ENCODE measurements around the gene IFNL4.
"Not testable (repeated sequence)": the region's sequence is repeated elsewhere in the genome, so short reads cannot be mapped to it uniquely, and the experiment has no call there.

IFNL4 gene

GRCh38 chr19:39254531-39255345 lies 6.1 kb upstream of the IFNL4 start:
- DNase-seq = no peak

- no peak for DNase-seq
These were observed 4.9 kb upstream of the IFNL4 start for GRCh38 chr19:39253374-39254149.

GRCh38 chr19:39252458-39252857 lies 3.8 kb upstream of the IFNL4 start:
- no peak for DNase-seq

- DNase-seq = no peak
These were observed 3.2 kb upstream of the IFNL4 start for GRCh38 chr19:39251846-39252245.

- no peak for DNase-seq
These were observed 2.4 kb upstream of the IFNL4 start for GRCh38 chr19:39251081-39251480.

- DNase-seq = no peak
These were observed 673 bp downstream of the IFNL4 start for GRCh38 chr19:39247701-39248664.

- no peak for DNase-seq
These were observed 1.5 kb downstream of the IFNL4 start for GRCh38 chr19:39246951-39247669.

GRCh38 chr19:39245166-39245565 lies 3.5 kb downstream of the IFNL4 start:
- DNase-seq = not testable (repeated sequence)

- not testable (repeated sequence) for DNase-seq
These were observed 4.1 kb downstream of the IFNL4 start, which contains the start of gene IFNL3 for GRCh38 chr19:39244410-39245100. Gene IFNL3 (minus strand): TSS chr19:39245006. CDS start chr19:39244967, 39 bp downstream.

GRCh38 chr19:39243741-39244140 lies 4.9 kb downstream of the IFNL4 start:
- DNase-seq = not testable (repeated sequence)

- no peak for DNase-seq
These were observed 8.2 kb downstream of the IFNL4 start for GRCh38 chr19:39240421-39240820.

GRCh38 chr19:39238944-39239343 lies 9.7 kb downstream of the IFNL4 start:
- DNase-seq = no peak

- DNase-seq = no peak
These were observed 10.4 kb downstream of the IFNL4 start for GRCh38 chr19:39238209-39238608.

- DNase-seq = no peak
These were observed 11.2 kb downstream of the IFNL4 start for GRCh38 chr19:39237200-39238184.

GRCh38 chr19:39236527-39236926 lies 12.1 kb downstream of the IFNL4 start:
- DNase-seq = no peak

GRCh38 chr19:39232708-39233107 lies 15.9 kb downstream of the IFNL4 start:
- no peak for DNase-seq

- DNase-seq = no peak
These were observed 18.4 kb downstream of the IFNL4 start for GRCh38 chr19:39230096-39230764.

- no peak for DNase-seq
These were observed 23.7 kb downstream of the IFNL4 start for GRCh38 chr19:39224910-39225309.

- no peak for DNase-seq
These were observed 24.9 kb downstream of the IFNL4 start for GRCh38 chr19:39223703-39224279.
